Kidney epithelial cell (primary cell): ENCODE data around the gene GABRG2. TPM values are rescaled to one million over a fixed set of nuclear protein-coding genes. Genes with fewer than 3 reads are reported as not detected.
"Not testable (repeated sequence)": the region's sequence is repeated elsewhere in the genome, so short reads cannot be mapped to it uniquely, and the experiment has no call there.

ENCODE experiments used
- DNase-seq: peaks from one replicate; pipeline ENCODE4 v3.0.0-alpha.2; 2010; ENCODE audit warnings: low read depth
- H3K27me3 ChIP-seq: 2 replicates; pipeline ENCODE4 v1.6.0; 2011; ENCODE audit warnings: low read length; ENCODE audit not compliant: control insufficient read depth, insufficient read depth
- H3K36me3 ChIP-seq: 2 replicates; pipeline ENCODE4 v1.5.1; 2011; ENCODE audit warnings: low read length; ENCODE audit not compliant: control insufficient read depth, insufficient read depth
- H3K4me3 ChIP-seq: 2 replicates; pipeline ENCODE4 v1.5.1; 2011; ENCODE audit warnings: low read depth, mild to moderate bottlenecking, control low read depth, low read length
- total RNA-seq: library from RNA; depleted of rRNA; stranded (reverse); fragments of >200 nt; gene quantifications from 2 replicates; pipeline ENCODE4 v1.2.3, GENCODE V29; 2015
- TF ChIP-seq, protein P1 (sequence below): IDR thresholded peaks from 2 replicates; pipeline ENCODE4 v1.5.1; 2011; ENCODE audit warnings: mild to moderate bottlenecking, moderate library complexity, low read length, control low read depth, inconsistent platforms; ENCODE audit not compliant: insufficient read depth, poor library complexity, severe bottlenecking

GABRG2 gene
- total RNA-seq, result not detected in 2 replicates

DNA sequence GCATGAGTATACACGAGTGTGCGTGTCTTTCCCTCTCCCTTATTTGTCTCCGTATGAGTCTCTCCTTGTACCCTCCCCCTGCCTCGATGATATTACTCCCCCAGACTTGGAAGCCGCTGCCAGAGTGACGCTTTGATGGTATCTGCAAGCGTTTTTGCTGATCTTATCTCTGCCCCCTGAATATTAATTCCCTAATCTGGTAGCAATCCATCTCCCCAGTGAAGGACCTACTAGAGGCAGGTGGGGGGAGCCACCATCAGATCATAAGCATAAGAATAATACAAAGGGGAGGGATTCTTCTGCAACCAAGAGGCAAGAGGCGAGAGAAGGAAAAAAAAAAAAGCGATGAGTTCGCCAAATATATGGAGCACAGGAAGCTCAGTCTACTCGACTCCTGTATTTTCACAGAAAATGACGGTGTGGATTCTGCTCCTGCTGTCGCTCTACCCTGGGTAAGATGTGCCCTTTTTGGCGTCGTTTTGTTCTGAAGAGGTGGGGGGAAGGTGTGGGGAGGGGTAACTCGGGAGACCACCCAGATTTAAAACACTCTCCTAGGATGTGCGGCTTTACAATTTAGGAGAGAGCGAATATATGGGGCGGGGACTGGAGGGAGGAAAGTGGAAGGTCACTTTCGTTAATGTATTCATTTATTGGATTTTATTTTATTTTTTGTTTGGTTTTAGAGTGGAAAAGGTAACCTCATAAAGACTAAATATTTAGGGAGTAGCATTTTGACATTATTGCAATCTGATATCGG, at the start of gene GABRG2:
GABRG2 (plus strand) TSS at position 119 of the 757 bp plus-strand sequence; CDS start at position 346, 227 bp downstream.
- DNase-seq, result no peak
- H3K27me3 ChIP-seq, result no peaks in the 10 kb centered on the region
- H3K36me3 ChIP-seq, result no peaks in the 10 kb centered on the region
- H3K4me3 ChIP-seq, result no peak within 1 kb of the TSS
- TF ChIP-seq, protein P1, sequence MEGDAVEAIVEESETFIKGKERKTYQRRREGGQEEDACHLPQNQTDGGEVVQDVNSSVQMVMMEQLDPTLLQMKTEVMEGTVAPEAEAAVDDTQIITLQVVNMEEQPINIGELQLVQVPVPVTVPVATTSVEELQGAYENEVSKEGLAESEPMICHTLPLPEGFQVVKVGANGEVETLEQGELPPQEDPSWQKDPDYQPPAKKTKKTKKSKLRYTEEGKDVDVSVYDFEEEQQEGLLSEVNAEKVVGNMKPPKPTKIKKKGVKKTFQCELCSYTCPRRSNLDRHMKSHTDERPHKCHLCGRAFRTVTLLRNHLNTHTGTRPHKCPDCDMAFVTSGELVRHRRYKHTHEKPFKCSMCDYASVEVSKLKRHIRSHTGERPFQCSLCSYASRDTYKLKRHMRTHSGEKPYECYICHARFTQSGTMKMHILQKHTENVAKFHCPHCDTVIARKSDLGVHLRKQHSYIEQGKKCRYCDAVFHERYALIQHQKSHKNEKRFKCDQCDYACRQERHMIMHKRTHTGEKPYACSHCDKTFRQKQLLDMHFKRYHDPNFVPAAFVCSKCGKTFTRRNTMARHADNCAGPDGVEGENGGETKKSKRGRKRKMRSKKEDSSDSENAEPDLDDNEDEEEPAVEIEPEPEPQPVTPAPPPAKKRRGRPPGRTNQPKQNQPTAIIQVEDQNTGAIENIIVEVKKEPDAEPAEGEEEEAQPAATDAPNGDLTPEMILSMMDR, result no peak

GRCh38 chr5:162025312-162025711, 42.3 kb upstream of the GABRG2 start:
- DNase-seq, result no peak
- H3K27me3 ChIP-seq, result no peaks in the 10 kb centered on the region
- H3K4me3 ChIP-seq, result no peak overlapping the region
- H3K36me3 ChIP-seq, result no peaks in the 10 kb centered on the region
- TF ChIP-seq, protein P1, result no peak

- no peaks in the 10 kb centered on the region for H3K36me3 ChIP-seq
- no peaks in the 10 kb centered on the region for H3K27me3 ChIP-seq
- TF ChIP-seq, protein P1, result no peak
- H3K4me3 ChIP-seq, result no peak overlapping the region
- no peak for DNase-seq
Observed at GRCh38 chr5:162026803-162027202, 40.8 kb upstream of the GABRG2 start.

DNA sequence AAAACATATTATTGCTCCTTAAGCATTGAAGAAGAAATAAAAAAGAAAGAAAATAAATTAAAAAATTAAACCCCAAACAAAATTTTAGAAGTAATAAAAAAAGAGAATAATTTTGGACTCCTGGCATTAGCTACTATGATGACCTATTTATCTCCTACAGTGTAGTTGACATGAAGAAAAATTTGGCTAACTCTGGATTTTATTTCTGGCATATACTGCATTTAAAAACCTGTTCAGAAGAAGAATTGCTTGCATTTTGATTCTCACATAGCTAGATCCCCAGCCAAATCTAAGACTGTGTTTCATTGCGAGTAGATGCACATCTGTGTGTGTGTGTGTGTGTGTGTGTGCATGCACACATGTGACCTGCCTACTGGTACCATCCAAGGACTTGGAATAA, 30.1 kb upstream of the GABRG2 start:
- no peaks in the 10 kb centered on the region for H3K36me3 ChIP-seq
- no peak for DNase-seq
- H3K27me3 ChIP-seq, result no peaks in the 10 kb centered on the region
- H3K4me3 ChIP-seq, result no peak overlapping the region
- TF ChIP-seq, protein P1, result no peak

DNA sequence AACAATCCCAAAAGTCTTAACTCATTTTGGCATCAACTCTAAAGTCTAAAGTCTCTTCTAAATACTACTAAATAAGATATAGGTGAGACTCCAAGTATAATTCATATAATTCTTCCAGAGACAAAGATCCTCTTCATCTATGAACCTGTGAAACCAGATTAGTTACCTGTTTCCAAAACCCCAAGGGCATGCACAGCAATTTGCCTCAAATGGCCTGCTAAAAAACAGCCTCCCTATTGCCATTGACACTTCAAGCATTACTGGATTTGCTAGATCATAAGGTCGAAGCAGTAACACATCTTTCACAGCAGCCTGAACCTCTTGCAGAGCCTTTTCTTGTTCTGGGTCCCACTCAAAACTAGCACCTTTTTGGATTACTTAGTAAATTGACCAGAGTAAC, 20.3 kb upstream of the GABRG2 start:
- DNase-seq, result no peak
- Histone ChIP-seq H3K36me3 (no peaks in the 10 kb centered on the region), H3K4me3 (no peak overlapping the region), H3K27me3 (no peaks in the 10 kb centered on the region)
- TF ChIP-seq, protein P1, result no peak

GRCh38 chr5:162052676-162053075, 14.9 kb upstream of the GABRG2 start:
- Histone ChIP-seq H3K27me3 (no peaks in the 10 kb centered on the region), H3K36me3 (no peaks in the 10 kb centered on the region), H3K4me3 (no peak overlapping the region)
- TF ChIP-seq, protein P1, result no peak
- no peak for DNase-seq

- not testable (repeated sequence) for H3K27me3 ChIP-seq, DNase-seq, H3K36me3 ChIP-seq, H3K4me3 ChIP-seq
Observed at GRCh38 chr5:162055095-162055494, 12.5 kb upstream of the GABRG2 start.
